GM18511 (cell line): ENCODE measurements around the gene DYNLL1.
A peak's percentile ranks its signal among the peaks of the same experiment; 100 is the strongest.
"Not testable (repeated sequence)": the region's sequence is repeated elsewhere in the genome, so short reads cannot be mapped to it uniquely, and the experiment has no call there.

Experiments used
- ATAC-seq: cut with Tn5 transposase; IDR thresholded peaks from one replicate; pipeline ENCODE4 v1.9.1; 2021; ENCODE audit warnings: mild to moderate bottlenecking, moderate library complexity; ENCODE audit not compliant: unreplicated experiment

DYNLL1 gene

DNA sequence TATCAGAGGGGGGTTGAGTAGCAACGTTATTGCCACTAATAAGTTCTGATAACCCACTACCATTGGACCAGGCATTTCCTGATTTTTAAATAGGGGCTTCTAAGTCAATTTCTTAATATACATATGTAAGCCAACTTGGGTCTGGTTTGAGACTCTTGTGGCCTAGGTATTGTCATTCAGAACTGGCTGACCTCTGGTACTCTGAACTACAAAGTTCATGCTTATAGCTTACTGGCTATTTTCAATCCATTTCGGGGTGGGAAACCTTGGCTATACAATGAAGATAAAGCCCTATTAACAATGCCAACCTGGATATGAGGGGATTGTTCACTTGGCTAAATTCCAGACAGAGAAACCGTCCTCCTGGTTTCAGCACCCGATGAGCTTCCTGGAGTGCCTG lies 8.7 kb downstream of the DYNLL1 start:
- no peak for ATAC-seq

DNA sequence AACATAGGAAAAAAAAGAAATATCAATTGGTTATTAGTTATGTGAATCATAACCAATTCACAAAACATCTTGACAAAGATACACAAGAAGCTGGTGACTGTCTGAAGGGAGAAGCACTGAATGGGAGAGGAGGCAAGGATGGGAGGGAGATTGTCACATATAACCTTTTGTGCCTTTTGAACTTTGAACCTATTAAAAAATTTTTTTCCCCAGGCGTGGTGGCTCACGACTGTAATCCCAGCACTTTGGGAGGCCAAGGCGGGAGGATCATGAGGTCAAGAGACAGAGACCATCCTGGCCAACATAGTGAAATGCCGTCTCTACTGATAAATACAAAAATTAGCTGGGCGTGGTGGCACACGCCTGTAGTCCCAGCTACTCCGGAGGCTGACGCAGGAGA lies 12.6 kb downstream of the DYNLL1 start:
- no peak for ATAC-seq

DNA sequence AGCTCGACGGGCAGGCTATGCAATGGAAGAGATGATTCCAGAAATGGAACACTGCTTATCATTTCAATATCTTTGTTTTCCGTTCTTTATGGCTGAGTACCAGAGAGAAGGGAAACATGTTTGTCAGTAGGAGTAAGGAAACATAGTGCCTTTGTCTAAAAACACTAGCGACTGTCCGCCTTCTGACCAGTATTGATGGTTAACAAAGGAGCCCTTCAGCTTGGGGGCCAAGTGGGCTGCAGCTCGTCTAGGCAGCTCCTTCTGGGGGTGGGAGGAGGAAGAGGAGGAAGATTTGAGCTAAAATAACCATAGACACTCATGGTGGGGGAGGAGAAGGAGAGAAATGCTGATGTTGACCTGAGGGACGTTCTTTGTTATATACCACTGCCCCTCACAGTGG lies 18.1 kb downstream of the DYNLL1 start:
- ATAC-seq: no peak

DNA sequence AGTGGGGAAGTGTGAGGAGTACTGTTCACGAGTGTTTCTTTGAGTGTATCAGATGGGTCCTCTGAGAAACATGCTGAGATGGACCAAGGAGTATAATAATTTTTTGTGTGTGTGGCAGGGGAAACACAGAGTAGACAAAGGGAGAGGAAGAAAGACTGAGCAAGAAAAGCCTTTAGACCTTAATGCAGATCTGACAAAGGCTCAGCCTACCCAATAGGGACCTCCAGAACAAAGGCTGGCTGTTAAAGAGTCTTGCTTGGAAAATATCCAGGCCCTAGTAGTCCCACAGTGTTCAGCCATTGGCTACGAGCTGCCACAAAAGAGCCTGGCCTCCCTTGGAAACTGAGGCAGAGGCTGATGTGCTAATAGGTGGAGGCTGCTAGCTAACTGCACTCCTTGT lies 19.6 kb downstream of the DYNLL1 start:
- no peak for ATAC-seq

DNA sequence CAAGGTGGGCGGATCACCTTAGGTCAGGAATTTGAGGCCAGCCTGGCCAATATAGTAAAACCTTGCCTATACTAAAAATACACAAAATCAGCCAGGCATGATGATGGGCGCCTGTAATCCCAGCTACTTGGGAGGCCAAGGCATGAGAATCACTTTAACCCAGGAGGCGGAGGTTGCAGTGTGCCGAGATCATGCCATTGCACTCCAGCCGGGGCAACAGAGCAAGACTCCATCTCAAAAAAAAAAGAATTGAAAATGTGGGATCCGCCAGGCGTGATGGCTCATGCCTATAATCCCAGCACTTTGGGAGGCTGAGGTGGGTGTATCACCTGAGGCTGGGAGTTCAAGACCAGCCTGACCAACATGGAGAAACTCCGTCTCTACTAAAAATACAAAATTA lies 23.4 kb downstream of the DYNLL1 start:
- ATAC-seq: not testable (repeated sequence)

DNA sequence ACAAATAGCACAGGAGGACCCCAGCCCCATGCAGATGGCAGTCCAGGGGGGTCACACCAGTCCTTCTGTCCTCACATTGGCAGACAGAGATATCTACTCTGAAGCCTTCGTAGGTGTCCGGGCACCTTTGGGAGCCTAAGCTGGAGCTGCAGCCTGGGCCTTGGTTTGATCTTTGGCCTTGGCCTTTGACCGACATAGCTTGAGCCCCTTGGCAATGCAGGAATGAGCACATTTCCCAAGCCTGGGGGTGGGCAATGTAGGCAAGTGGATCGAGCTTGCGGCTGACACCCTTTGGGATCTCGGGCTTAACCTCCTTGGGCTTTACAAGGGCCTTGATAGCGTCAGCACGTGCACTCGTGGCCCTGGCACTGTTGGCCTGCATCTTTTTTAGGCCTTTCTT lies 26.7 kb downstream of the DYNLL1 start:
- no peak for ATAC-seq

DNA sequence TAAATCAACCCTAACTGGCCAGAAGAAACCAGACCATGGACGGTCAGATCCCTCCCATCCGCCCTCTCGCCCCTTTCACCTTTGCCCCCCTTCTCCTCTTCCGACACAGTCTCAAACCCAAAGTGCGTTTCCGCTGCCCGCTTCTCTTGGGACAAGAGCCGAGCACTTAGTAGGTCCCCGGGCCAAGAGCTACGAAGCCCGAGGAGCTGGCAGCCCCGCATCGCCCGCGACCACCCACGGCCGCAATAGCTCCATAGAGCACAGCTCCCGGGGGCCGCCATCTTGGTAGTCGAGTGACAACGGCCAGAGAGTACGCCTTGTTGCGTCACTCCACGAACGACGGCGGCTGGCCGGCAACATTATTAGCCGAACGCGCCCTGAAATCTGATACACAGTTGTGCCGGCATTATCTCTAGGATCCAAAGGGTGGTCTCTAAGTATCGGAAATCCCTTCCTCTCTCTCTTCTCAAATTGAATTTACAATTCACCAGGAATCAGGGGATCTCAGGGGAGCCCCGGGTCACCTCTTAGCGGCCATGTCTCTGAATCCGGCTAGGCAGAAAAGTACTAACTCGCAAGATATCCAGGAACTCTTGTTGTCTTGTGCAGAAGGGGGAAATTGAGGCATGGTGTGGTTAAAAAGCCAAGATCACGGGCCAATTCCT lies 33.1 kb downstream of the DYNLL1 start, which contains the start of gene COQ5:
TSS of gene COQ5 (minus strand) at position 298 of the 665 bp plus-strand sequence. CDS start at position 281, 17 bp downstream.
- ATAC-seq: peak; percentile 85

DNA sequence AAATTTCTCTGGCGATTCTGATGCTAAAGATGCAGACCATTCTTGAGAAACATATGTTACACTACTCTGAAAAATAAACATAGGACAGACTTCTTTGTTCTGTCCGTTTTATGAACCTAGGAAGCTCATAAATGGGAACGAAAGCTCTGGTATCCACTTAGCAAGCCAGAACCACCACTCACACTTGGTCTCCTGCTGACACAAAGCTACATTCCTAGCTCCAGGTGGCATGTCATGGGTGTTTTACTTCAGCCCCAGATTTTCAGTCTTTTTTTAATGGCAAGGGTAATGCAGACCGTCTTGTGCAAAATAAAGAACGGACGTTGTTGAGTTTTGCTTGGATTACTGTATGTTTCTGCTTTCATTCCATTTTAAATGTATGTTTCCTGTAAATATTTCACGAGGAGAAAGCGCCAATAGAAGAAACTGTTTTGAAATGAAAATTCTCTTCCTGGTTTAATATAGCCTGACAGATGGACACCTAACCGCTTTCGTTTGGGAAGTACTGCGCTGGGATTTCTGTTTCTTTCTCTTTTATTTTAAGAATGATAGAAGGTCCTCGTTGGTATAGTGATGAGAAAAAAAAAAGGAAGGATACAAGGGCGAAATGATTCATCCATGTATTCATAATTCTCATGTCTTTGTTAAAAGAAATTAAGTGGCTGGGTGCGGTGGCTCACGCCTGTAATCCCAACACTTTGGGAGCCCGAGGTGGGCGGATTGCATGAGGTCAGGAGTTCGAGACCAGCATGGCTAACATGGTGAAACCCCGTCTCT lies 33.9 kb downstream of the DYNLL1 start:
- ATAC-seq: no peak

DNA sequence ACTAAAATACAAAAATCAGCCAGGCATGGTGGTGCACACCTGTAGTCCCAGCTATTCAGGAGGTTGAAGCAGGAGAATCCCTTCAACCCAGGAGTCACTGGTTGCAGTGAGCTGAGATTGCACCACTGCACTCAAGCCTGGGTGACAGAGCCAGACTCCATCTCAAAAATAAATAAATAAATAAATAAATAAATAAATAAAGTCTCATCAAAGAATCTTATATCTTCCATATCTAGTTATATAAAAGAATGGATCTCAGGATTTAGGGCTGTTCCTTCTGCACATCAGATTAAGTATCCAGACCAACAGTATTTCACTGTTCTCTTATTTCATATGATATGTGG lies 34.5 kb downstream of the DYNLL1 start:
- ATAC-seq: not testable (repeated sequence)

DNA sequence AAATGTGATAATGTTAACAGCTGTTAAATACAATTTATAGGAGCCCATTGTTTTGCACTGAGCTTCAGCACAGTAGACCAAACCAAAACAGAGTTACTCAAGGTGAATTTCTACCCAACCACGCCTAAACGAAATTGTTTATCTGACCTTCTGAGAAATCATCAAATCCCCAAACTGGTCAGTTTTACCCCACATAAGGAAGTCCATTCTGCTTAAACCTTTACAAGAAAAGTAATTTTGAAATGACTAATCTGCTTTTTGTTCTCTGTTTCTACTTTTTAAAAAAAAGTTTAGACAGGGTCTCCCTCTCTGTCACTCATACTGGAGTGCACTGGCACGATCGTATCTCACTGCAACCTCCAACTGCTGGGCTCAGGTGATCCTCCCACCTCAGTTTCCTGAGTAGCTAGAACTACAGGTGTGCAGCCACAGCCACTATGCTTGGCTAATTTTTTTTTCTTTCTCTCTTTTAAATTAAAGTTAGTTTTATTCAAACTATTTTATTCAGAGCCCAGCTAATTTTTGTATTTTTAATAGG lies 36.9 kb downstream of the DYNLL1 start:
- ATAC-seq: no peak

DNA sequence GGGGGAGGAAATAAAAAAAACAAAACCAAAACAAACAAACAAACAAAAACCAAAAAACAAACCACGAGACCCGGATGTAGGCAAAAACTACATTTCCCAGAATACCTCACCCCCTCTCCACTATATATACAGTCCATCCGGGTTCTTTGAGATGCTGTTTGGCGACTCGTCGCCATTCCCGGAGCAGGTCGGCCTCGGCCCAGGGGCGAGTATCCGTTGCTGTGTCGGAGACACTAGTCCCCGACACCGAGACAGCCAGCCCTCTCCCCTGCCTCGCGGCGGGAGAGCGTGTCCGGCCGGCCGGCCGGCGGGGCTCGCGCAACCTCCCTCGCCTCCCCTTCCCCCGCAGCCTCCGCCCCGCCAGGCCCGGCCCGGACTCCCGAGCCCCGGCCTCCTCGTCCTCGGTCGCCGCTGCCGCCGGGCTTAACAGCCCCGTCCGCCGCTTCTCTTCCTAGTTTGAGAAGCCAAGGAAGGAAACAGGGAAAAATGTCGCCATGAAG lies 38.3 kb downstream of the DYNLL1 start, which contains the start of gene RNF10:
TSS of gene RNF10 (plus strand) at position 154 of the 500 bp plus-strand sequence. CDS start 456 bp downstream, outside the sequence.
- peak; percentile 64 for ATAC-seq

DNA sequence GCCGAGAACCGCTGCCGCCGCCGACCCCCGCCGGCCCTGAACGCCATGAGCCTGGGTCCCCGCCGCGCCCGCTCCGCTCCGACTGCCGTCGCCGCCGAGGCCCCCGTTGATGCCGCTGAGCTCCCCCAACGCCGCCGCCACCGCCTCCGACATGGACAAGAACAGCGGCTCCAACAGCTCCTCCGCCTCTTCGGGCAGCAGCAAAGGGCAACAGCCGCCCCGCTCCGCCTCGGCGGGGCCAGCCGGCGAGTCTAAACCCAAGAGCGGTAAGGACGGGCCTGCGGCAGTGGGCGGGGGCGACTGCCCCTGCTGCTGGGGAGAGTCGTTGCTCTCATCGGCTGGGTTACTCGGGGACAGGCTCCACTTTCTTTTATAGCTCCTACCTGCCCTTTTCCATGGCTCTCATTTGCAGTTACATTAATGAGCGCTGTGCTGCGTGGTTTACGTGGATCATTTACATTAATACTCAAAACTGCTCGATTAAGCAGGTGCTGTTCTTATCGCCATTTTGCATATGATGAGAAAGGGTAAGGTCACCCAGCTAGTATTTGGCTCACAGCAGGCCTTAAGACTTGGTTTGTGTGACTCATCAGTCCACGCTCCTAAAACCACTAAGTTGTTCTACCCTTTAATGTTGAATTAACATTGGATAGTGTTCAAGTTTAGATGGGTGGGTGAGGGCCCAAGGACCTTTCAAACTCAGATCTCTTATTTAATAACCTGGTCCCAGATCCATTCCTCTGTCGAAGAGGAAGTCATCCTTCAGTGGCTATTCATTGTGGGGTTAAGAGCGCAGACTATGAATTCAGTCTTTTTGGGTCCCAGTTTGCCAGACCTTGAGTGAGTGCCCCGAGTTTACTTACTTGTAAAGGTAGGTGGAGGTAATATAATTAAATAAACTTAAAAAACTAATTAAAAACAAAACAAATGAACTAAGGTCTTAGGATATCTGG lies 39.1 kb downstream of the DYNLL1 start:
- ATAC-seq: peak; percentile 43

DNA sequence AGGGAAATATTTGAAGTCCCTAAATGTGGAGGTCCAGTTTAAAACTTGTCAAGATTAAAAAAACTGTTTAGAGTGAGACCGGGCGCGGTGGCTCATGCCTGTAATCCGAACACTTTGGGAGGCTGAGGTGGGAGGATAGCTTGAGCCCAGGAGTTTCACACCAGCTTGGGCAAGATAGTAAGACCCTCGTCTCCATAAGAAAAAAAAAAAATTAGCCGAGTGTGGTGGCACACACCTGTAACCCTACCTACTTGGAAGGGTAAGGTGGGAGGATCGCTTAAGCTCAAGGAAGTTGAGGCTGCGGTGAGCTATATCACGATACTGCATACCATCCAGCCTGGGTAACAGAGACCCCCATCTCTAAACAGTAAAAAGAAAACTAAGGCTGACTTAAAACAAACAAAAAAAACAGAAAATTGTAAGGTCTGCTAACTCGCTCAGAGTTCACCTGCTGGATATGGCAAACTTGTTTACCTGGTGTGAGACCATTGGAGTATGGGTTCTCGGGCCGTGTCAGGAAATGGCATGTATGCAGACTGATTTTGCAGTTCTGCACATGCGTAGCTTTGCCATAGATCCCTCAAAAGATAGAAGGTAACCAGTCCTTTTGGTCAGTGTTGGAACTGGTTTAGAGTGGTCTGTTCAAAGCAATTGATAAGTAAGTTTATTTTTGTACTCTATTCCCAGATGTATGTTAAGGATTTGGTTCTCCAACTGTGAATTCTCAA lies 40.3 kb downstream of the DYNLL1 start:
- ATAC-seq: no peak

DNA sequence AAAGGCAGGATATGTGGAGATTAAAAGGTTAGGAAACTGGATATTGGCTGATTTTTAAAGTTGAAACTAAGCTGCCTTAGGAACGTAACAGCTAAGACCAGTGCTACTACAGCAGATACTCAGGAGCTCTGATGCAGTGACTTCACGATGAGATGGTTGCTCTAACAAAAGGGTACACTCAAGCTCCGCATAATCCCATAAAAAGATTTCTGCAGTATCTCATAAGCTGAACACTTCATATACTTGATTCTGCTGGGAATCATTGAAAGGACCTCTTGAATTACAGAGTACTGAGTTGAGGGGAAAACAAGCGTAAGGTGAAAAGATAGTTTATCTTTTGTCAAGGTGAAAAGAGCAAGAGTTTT lies 41.9 kb downstream of the DYNLL1 start:
- ATAC-seq: no peak

DNA sequence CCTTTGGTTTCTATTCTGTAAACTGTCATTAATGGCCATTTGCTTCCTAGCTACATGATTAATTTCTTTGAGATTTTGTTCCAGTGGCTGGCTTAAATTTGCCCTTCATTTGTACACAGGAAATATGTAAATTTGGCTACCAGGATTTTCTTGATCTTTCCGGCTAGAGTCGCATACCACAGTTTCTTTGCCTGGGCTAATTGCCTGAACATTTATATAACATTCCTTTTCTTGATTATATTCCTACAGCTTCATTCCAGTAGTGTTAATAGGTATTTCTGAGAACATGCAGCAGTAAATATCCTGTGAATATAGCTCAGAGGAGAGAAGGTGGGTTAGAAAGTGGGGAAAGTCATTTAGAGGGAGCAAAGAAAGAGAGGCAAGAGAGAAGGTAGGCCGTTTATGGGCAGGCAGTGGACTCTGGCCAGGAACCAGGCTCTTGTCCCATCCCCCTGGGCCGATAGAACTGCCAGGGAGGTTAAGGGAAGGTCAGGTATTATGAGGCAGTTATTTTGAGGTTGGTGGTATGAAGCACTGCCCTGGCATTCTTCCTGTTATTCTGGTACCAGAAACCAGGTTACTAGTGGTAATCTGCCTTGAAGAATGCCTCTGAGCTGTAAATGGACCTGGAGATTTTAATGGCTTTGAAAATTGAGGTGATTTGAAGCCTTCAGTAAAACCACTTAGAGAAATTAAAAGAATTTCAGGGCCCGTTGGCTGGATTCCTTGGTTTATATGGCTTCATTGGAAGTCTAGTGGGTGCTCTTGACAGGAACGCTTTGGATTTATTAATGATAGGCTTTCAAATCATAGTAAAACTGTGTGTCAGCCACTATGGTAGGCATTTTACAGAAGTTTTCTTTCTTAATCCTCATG lies 42.6 kb downstream of the DYNLL1 start:
- ATAC-seq: no peak

DNA sequence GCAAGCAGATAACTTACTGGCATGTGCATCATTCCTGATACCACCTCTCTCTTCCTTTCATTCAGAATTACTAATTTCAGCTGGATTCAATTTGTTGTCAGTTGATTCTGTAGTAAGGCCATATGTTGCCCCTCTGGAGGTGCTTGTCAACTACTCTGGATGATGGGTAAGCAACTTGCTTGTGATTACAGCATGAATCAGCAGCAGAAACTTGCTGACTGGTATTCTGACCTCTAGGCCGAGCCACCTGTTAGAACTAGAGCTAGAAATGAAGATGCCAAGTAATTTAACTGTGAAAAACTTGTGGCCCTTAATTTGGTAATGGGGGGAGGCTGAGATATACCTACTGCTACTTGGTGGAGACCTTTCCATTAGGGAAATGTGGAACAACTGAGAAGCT lies 43.4 kb downstream of the DYNLL1 start:
- ATAC-seq: no peak

DNA sequence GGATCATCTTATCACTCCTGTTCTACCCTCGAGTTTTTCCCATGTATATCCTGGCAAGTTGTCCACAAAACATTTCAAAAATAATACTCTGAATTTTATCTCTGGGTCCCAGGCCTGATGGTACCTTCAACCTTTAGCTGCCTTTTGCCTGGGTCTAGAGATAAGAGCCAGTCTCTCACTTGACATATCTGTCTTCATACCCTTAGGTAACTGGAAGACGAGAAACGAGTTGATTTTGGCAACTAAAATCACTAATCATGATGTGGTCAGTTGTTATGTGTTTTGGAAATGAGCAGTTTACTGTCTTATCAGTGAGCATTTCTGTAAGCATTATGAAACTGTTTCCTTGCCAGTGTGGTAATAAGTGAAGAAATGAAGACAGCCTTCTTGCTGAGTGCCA lies 44.5 kb downstream of the DYNLL1 start:
- ATAC-seq: no peak

DNA sequence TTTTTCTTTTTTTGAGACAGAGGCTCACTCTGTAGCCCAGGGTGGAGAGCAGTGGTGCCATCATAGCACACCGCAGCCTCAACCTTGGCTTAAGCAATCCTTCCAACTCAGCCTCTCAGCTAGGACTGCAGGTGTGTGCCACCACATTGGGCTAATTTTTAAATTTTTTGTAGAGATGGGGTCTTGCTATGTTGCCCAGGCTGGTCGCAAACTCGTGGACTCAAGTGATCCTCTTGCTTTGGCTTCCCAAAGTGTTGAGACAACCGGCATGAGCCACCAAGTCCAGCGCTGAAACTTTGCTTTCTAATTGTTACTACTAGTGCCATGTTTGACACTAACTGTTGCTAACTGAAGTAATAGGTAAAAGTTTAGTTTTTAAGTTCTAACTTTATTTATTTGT lies 46.3 kb downstream of the DYNLL1 start:
- no peak for ATAC-seq

DNA sequence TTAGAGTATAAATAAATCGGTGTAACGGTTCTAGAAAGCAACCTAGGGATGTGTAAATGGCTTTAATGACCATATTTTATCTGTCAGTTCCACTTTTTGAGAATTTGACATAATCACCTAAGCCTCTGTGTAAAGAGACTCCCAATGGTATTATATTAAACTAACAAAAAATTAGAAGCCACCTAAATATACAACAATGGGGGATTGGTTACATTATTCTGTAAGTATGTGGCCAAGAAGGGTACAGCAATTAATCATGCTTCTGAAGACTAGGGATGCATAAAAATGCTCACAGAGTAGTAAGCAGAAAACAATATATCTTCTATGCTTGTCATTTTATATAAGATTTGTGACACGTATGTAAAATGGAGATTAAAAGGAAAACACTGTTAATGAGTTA lies 48.8 kb downstream of the DYNLL1 start:
- ATAC-seq: no peak
